Kidney (tissue), 14 donors: ENCODE measurements around the gene ABHD6. TPM values are rescaled to one million over a fixed set of nuclear protein-coding genes. Genes with fewer than 3 reads are reported as not detected.
"Not testable (repeated sequence)": the region's sequence is repeated elsewhere in the genome, so short reads cannot be mapped to it uniquely, and the experiment has no call there.

Experiments used
- DNase-seq, 5 donors: peaks; one replicate each; pipeline ENCODE4 v3.0.0-alpha.2; 2013 to 2020
- FAIRE-seq: peaks from 2 replicates; lab custom pipeline; 2012; peaks lifted over from hg19 to GRCh38; lab: Jason Lieb, UNC
- H3K27ac ChIP-seq, 2 donors: one replicate each; pipeline ENCODE4 v1.7.0; 2013; ENCODE audit warnings: low read depth in 2 of 2, low read length in 2 of 2, inconsistent platforms in 1 of 2
- H3K27me3 ChIP-seq: one replicate; pipeline ENCODE4 v1.7.1; 2013; ENCODE audit warnings: low read length, inconsistent platforms; ENCODE audit not compliant: control insufficient read depth, insufficient read depth
- H3K36me3 ChIP-seq, 3 donors: one replicate each; pipeline versions ENCODE4 v1.7.0 to v1.7.1; 2013; ENCODE audit warnings: low read length in 3 of 3, control low read depth in 1 of 3, inconsistent platforms in 1 of 3; ENCODE audit not compliant: insufficient read depth in 3 of 3, control insufficient read depth in 2 of 3
- H3K4me1 ChIP-seq, 3 donors: one replicate each; pipeline versions ENCODE4 v1.7.0 to v1.7.1; 2013; ENCODE audit warnings: low read length in 3 of 3, inconsistent platforms in 1 of 3, low read depth in 1 of 3; ENCODE audit not compliant: control insufficient read depth in 2 of 3, insufficient read depth in 2 of 3
- H3K4me3 ChIP-seq, 3 donors: one replicate each; pipeline versions ENCODE4 v1.7.0 to v1.8.1; 2013; ENCODE audit warnings: low read length in 3 of 3, control low read depth in 1 of 3, inconsistent platforms in 1 of 3
- H3K9ac ChIP-seq, 3 donors: one replicate each; pipeline versions ENCODE4 v1.7.0 to v1.7.1; 2013; ENCODE audit warnings: low read length in 3 of 3, control low read depth in 1 of 3, inconsistent platforms in 1 of 3
- H3K9me3 ChIP-seq, 3 donors: one replicate each; pipeline versions ENCODE4 v1.7.0 to v1.7.1; 2013; ENCODE audit warnings: low read length in 3 of 3, control low read depth in 1 of 3, inconsistent platforms in 1 of 3; ENCODE audit not compliant: control insufficient read depth in 2 of 3, insufficient read depth in 1 of 3
- intact Hi-C: fragments of 100-400 bp; cut with DNase I; formaldehyde crosslinking; loops from one replicate; pipeline ENCODE4 v1.11.1; 2022
- polyA plus RNA-seq: library from polyadenylated mRNA; stranded (reverse); fragments of 350-450 nt; fragmentation: Illumina TruSeq; extraction: RNeasy Lipid Tissue Mini Kit (QIAGEN cat#74804); gene quantifications from one replicate; pipeline ENCODE4 v1.2.3, GENCODE V29; 2014; ENCODE audit warnings: low read depth, low replicate concordance; ENCODE audit not compliant: insufficient read depth
- total RNA-seq: library from RNA; stranded (reverse); fragmentation: NEBNext Ultra II Directional; extraction: Animal tissue kit (Norgen Biotek cat#: 25700); gene quantifications from one replicate; pipeline ENCODE4 v1.2.1, GENCODE V29; 2021
- TF ChIP-seq, protein P1 (sequence below): IDR thresholded peaks from 3 replicates; pipeline ENCODE4 v1.5.1; 2012; ENCODE audit warnings: mild to moderate bottlenecking, moderate library complexity, borderline replicate concordance; ENCODE audit not compliant: insufficient read depth; ENCODE audit errors: extremely low read depth
- donor health status: control.
- donor health status: control.
- donor health status: control.
- donor health status: control.
- donor health status: control.
- donor health status: DM: yes; HTN: yes; CAD: no.
- donor health status: Normal renal cell carcinoma (clear cell type).

The ABHD6 gene
- total and polyA plus RNA-seq, 2 donors from 2014 or later, result 10.2 to 21.4 TPM

DNA sequence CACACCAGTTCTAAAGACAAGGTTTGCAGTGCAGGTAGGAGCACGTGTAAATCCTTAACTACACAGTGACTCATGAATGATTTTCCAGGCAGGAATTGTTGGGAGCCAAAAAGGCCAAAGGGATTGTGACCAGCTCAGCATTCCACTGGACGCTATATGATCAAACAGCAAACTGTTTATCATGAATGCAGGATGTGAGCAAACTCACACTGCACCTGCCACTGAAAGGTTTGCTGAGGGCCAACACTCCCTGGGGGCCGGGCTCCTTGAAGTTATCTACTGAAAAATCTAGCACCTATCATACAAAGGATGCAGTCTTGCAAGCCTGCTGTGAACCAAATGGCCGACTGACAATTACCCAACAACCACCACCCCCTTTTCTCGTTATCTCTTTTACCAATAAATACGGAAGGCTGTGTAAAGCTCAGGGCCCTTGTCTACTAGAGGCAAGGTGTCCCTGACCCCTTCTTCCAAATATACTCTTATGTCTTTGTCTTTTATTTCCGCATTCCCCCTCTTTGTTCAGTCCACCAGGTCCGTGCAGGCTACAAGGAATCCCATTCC lies 15.3 kb upstream of the ABHD6 start:
- Histone ChIP-seq H3K4me3 (no peak overlapping the region), H3K4me1 (peaks cover 0 to 3% (median 0%) of the 10 kb centered on the region in 3 donors), H3K36me3 (no peaks in the 10 kb centered on the region), H3K27ac (no peak overlapping the region), H3K9ac (no peak overlapping the region), H3K27me3 (no peaks in the 10 kb centered on the region), H3K9me3 (no peaks in the 10 kb centered on the region)
- TF ChIP-seq, protein P1, sequence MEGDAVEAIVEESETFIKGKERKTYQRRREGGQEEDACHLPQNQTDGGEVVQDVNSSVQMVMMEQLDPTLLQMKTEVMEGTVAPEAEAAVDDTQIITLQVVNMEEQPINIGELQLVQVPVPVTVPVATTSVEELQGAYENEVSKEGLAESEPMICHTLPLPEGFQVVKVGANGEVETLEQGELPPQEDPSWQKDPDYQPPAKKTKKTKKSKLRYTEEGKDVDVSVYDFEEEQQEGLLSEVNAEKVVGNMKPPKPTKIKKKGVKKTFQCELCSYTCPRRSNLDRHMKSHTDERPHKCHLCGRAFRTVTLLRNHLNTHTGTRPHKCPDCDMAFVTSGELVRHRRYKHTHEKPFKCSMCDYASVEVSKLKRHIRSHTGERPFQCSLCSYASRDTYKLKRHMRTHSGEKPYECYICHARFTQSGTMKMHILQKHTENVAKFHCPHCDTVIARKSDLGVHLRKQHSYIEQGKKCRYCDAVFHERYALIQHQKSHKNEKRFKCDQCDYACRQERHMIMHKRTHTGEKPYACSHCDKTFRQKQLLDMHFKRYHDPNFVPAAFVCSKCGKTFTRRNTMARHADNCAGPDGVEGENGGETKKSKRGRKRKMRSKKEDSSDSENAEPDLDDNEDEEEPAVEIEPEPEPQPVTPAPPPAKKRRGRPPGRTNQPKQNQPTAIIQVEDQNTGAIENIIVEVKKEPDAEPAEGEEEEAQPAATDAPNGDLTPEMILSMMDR, result no peak
- DNase-seq (no peak), FAIRE-seq (no peak)
- intact Hi-C loops, result no loop called here

- intact Hi-C loops, result no loop called here
Measured at GRCh38 chr3:58223855-58224254, 13.7 kb upstream of the ABHD6 start.

DNA sequence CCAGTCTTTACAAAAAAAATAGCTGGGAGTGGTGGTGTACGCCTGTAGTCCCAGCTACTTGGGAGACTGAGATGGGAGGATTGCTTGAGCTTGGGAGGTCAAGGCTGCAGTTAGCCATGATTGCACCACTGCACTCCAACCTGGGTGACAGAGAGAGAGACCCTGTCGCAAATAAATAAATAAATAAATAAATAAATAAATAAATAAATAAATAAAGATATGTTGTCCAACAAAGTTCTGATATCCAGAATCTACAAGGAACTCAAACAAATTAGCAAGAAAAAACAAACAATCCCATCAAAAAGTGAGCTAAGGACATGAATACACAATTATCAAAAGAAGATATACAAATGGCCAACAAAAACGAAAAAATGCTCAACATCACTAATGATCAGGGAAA lies 9.7 kb upstream of the ABHD6 start:
- DNase-seq, H3K27ac ChIP-seq, H3K9ac ChIP-seq, FAIRE-seq, H3K36me3 ChIP-seq, H3K27me3 ChIP-seq, H3K4me3 ChIP-seq, intact Hi-C loops, H3K4me1 ChIP-seq, H3K9me3 ChIP-seq: not testable (repeated sequence)

More at GRCh38 chr3:58223855-58224254, 13.7 kb upstream of the ABHD6 start:
- no peaks in the 10 kb centered on the region for H3K4me1 ChIP-seq
- H3K9me3 ChIP-seq, result no peaks in the 10 kb centered on the region
- TF ChIP-seq, protein P1, result no peak
- H3K4me3 ChIP-seq, result no peak overlapping the region
- no peaks in the 10 kb centered on the region for H3K27me3 ChIP-seq
- H3K27ac ChIP-seq, result no peak overlapping the region
- DNase-seq (no peak), FAIRE-seq (no peak)
- H3K9ac ChIP-seq, result no peak overlapping the region
- H3K36me3 ChIP-seq, result no peaks in the 10 kb centered on the region

- Histone ChIP-seq H3K4me3 (no peak overlapping the region), H3K27me3 (no peaks in the 10 kb centered on the region), H3K9ac (no peak overlapping the region), H3K36me3 (no peaks in the 10 kb centered on the region), H3K9me3 (no peaks in the 10 kb centered on the region), H3K27ac (no peak overlapping the region), H3K4me1 (no peaks in the 10 kb centered on the region)
- DNase-seq, result no peak
- intact Hi-C loops, result no loop called here
- FAIRE-seq, result no peak
- TF ChIP-seq, protein P1, result no peak
Measured at GRCh38 chr3:58230876-58231552, 6.6 kb upstream of the ABHD6 start.
